ENCODE data around the gene CITED2.
"Not testable (repeated sequence)": the region's sequence is repeated elsewhere in the genome, so short reads cannot be mapped to it uniquely, and the experiment has no call there.

CITED2 gene

GRCh38 chr6:139363797-139364196 lies 10.7 kb downstream of the CITED2 start:
- not testable (repeated sequence) for DNase-seq

- not testable (repeated sequence) for DNase-seq
Measured at GRCh38 chr6:139363123-139363522, 11.3 kb downstream of the CITED2 start.

GRCh38 chr6:139361211-139361610 lies 13.2 kb downstream of the CITED2 start:
- no peak for DNase-seq

- DNase-seq: no peak
Measured at GRCh38 chr6:139356924-139357323, 17.5 kb downstream of the CITED2 start.

- DNase-seq: no peak
Measured at GRCh38 chr6:139355777-139356445, 18.5 kb downstream of the CITED2 start.

- DNase-seq: no peak
Measured at GRCh38 chr6:139355172-139355571, 19.3 kb downstream of the CITED2 start.

GRCh38 chr6:139354189-139354588 lies 20.3 kb downstream of the CITED2 start:
- no peak for DNase-seq

GRCh38 chr6:139349464-139350020 lies 24.9 kb downstream of the CITED2 start:
- DNase-seq: no peak

GRCh38 chr6:139346392-139346791 lies 28.1 kb downstream of the CITED2 start:
- DNase-seq: no peak

- no peak for DNase-seq
Measured at GRCh38 chr6:139344186-139344963, 30.1 kb downstream of the CITED2 start.

- DNase-seq: no peak
Measured at GRCh38 chr6:139343052-139343750, 31.2 kb downstream of the CITED2 start.

- no peak for DNase-seq
Measured at GRCh38 chr6:139341060-139341459, 33.4 kb downstream of the CITED2 start.

GRCh38 chr6:139338795-139339194 lies 35.7 kb downstream of the CITED2 start:
- no peak for DNase-seq

- no peak for DNase-seq
Measured at GRCh38 chr6:139337830-139338229, 36.6 kb downstream of the CITED2 start.

- no peak for DNase-seq
Measured at GRCh38 chr6:139337001-139337400, 37.4 kb downstream of the CITED2 start.

- DNase-seq: peak; percentile 52
Measured at GRCh38 chr6:139336488-139336887, 38.0 kb downstream of the CITED2 start.

- DNase-seq: no peak
Measured at GRCh38 chr6:139335447-139336210, 38.8 kb downstream of the CITED2 start.

GRCh38 chr6:139334806-139335446 lies 39.5 kb downstream of the CITED2 start:
- DNase-seq: no peak

GRCh38 chr6:139330826-139331500 lies 43.5 kb downstream of the CITED2 start:
- DNase-seq: no peak

GRCh38 chr6:139330306-139330705 lies 44.1 kb downstream of the CITED2 start:
- no peak for DNase-seq

GRCh38 chr6:139329224-139329623 lies 45.2 kb downstream of the CITED2 start:
- DNase-seq: no peak

GRCh38 chr6:139327038-139327437 lies 47.4 kb downstream of the CITED2 start:
- no peak for DNase-seq

All from COR-L47 (cell line).